Ishikawa (cell line): ENCODE data around the gene TTLL10.

Experiments used
- CEBPB ChIP-seq: IDR thresholded peaks from 2 replicates; pipeline ENCODE4 v1.6.1; 2012
- CREB1 ChIP-seq: IDR thresholded peaks from 2 replicates; pipeline ENCODE4 v1.6.1; 2012; ENCODE audit warnings: low read depth
- EGR1 ChIP-seq: IDR thresholded peaks from 2 replicates; pipeline ENCODE4 v1.6.1; 2012
- EP300 ChIP-seq: IDR thresholded peaks from 2 replicates; pipeline ENCODE4 v1.6.1; 2012; ENCODE audit warnings: borderline replicate concordance
- FOXM1 ChIP-seq: IDR thresholded peaks from 2 replicates; pipeline ENCODE4 v1.6.1; 2012; ENCODE audit warnings: low read depth, borderline replicate concordance
- MAX ChIP-seq: IDR thresholded peaks from 2 replicates; pipeline ENCODE4 v1.6.1; 2012
- RAD21 ChIP-seq: IDR thresholded peaks from 2 replicates; pipeline ENCODE4 v1.6.1; 2012; ENCODE audit warnings: low read depth
- REST ChIP-seq: IDR thresholded peaks from 2 replicates; pipeline ENCODE4 v1.6.1; 2012; ENCODE audit warnings: low read depth, mild to moderate bottlenecking
- TAF1 ChIP-seq: IDR thresholded peaks from 2 replicates; pipeline ENCODE4 v1.6.1; 2012; ENCODE audit warnings: low read depth, mild to moderate bottlenecking
- TCF12 ChIP-seq: IDR thresholded peaks from 2 replicates; pipeline ENCODE4 v1.6.1; 2012; ENCODE audit warnings: low read depth
- TEAD4 ChIP-seq: IDR thresholded peaks from 2 replicates; pipeline ENCODE4 v1.6.1; 2012
- YY1 ChIP-seq: IDR thresholded peaks from 2 replicates; pipeline ENCODE4 v1.6.1; 2012; ENCODE audit warnings: low read depth
- ZBTB7A ChIP-seq: IDR thresholded peaks from 2 replicates; pipeline ENCODE4 v1.6.1; 2012; ENCODE audit warnings: low read depth
- TF ChIP-seq, protein P1 (sequence below): IDR thresholded peaks from 2 replicates; pipeline ENCODE4 v1.6.1; 2012

GRCh38 chr1:1232208-1232795 is 58.6 kb downstream of the TTLL10 start, which contains the start of gene B3GALT6:
- TF ChIP-seq TCF12 (no peak), EGR1 (no peak), YY1 (no peak), CEBPB (no peak), TEAD4 (no peak), TAF1 (no peak), REST (no peak), EP300 (no peak), RAD21 (no peak), MAX (peak; percentile 90), ZBTB7A (no peak), FOXM1 (no peak), CREB1 (no peak)
- TF ChIP-seq, protein P1, sequence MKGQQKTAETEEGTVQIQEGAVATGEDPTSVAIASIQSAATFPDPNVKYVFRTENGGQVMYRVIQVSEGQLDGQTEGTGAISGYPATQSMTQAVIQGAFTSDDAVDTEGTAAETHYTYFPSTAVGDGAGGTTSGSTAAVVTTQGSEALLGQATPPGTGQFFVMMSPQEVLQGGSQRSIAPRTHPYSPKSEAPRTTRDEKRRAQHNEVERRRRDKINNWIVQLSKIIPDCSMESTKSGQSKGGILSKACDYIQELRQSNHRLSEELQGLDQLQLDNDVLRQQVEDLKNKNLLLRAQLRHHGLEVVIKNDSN, result peak; percentile 41
